ENCODE data around the gene SFMBT2.
"Not testable (repeated sequence)": the region's sequence is repeated elsewhere in the genome, so short reads cannot be mapped to it uniquely, and the experiment has no call there.

SFMBT2 gene

DNA sequence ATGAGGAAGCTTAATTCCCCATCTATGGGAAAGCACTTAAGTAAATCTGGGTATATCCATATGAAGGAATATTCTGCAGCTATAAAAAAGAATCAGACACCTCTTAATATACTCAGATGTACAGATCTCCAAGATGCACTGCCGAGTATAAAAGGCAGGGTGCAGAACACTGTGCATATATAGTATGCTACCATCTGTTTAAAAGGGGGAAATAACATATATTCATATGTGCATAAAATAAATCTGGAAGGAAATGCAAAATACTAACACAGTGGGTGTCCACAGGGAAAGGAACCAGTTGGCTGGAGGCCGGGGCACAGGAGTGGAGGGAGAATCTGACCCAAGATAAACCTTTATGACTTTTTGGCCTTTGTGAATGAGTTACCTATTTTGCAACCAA lies 201.4 kb downstream of the SFMBT2 start:
- DNase-seq = no peak

DNA sequence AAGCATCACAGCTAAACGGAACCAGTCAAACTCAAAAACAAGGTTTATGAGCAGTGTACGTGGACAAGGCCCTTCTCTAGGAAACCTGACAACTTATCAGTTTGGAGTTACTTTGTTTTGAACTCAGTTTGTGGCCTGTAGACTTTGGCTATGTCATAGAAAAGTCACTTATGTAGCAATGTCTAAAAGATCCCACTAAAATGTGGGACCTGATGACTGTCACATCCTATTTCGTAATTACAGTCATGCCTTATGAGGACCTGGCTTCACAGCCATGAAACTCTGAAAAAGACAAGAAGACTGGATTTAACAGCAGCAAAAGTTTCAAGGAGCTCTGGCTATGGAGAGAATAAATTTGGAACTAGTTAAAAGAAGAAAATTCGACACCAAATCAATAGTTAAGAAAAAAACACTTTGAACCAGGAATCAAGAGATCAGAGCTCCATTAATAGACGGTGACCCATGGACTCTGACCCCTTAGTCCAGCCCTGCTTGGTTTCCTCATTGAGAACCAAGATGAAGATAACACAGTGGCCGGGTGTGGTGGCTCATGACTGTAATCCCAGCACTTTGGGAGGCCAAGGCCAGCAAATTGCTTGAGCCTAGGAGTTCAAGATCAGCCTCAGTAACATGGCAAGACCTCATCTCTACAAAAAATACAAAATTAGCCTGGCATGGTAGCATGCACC lies 204.3 kb downstream of the SFMBT2 start:
- no peak for DNase-seq

DNA sequence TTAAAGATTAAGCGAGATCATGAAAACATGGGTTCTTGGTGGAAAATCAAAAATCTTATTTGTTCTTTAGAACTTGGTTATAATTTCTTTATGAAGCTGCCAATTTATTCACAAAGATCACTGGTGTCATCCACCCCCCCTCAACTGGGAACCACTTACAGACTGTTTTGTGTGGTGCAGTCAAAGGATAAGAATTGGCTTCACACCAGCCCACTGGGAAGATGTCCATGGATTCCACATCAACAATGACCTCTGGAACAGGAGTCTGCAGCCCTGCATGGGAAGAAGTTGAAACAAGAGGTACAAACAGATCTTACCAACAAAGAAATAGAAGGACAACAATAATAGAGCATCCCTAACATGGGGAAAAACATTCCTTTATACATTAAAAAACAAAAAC lies 205.2 kb downstream of the SFMBT2 start:
- DNase-seq = no peak

DNA sequence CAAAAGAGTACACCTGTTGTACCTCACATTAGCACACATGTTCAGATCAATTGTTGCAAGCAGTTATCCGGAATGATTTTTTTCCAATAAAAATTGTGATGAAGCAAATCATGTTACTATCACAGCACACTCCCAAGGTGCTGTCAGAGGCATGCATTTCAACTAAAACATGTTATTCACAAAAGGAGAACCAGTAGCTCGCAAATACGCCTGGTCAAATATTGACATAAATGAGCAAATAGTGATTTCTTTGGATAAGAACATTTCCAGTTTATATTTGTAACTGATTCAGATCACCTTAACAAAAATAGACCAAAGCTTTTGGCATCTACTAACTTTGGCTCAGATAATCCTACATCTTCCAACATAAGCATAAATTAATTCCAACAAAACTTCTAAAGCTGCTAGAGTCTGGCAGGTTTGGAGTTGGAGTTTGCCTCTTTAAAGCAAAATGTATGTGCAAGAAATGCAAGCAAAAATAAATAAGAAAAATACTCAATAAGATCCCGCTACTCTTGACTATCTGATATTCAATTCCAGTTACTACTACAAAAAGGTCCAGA lies 208.0 kb downstream of the SFMBT2 start:
- DNase-seq = no peak

DNA sequence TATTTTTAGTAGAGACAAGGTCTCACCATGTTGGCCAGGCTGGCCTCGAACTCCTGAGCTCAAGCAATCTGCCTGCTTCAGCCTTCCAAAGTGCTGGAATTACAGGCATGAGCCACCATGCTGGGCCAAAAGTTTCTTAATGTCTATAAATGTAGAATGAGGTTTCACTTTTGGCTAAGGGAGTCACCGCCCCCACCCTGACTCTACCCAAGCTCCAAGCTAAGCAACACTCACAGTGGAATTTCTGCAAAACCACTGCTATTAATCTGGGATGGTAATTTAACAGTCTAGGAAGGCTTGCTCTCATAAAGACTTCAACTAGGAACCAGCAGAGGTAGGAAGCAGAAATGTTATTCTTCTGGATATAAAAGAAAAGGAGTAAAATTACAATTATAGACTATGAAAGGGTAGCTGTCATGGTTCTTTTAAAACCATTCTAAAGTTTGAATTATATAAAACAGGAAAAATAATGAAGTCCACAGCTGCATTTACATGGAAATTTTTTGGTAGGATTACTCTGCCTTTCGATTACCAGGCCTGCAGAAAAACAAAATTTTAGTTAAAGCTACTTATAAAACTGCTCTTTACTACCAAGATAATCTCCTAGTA lies 211.6 kb downstream of the SFMBT2 start:
- DNase-seq = no peak

DNA sequence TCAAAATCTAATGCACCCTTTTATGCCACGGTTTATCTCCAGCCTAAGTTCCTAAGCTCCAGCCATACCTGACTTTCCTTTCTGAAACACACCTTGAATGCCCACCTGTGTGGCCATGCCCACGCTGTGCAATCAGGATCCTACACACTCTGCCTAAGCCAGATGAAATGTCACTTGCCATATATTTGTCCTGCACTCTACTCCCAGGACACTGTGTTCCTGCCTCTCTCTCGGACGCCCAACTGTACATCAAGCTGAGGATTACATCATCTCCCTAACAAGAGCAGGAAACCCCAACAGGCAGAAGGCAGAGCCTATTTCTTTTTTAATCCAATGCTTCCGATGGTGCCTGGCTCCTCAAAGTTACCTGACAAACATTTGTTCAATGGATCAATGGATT lies 214.6 kb downstream of the SFMBT2 start:
- no peak for DNase-seq

DNA sequence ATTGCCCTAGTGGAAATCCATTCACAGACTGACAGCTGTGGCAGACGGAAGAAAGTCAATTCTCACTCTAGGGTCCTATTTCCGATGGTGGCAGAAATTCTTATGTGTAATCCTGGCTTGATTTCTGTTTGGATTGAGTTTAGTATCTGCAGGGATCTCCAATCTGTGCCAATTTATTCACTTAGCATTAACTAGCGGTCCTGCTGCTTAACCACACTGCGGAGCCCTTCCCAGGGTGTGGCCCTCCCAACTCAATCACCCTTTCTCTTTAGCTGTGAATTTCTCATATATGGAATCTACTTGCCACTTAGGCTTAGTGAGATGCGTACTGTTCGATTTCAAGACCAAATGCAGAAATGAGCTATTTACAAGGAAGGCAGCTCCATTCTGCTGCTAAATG lies 215.7 kb downstream of the SFMBT2 start:
- DNase-seq = no peak

DNA sequence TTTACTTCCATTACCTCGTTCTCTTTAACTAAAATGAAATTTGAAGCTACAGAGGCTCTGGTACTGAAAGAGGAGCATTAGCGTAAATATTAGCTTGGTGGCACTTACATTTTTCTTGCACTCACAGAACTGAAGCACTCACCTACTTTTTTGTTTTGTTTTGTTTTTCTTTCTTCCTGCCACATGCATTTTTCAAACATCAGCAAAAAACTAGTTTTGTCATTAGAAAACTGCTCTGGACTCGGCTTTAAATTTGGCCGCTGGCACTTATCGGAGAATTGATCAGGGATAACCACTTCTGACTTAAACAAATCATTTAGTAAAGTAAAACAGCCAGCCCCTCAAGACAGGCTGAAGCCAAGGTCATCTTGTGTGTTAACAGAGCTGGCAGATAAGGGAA lies 216.3 kb downstream of the SFMBT2 start:
- no peak for DNase-seq

DNA sequence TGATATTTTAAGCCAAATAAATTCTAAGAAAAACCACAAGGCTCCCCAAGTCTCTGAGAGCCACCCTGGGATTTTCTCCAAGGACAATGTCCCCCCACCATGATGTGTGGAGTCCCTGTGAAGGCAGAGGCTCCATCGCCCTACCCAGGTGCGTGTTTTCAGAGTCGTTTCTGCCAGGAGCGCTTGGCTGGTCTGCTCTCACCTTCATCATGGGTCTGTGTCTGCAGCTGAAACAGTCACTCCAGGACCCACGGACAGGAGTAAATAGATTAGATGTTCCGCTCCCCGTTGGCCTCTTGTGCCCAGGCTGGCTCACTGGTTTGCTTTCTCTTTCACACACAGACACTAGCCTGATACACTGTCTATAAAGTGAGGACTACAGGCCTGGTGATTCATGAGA lies 217.5 kb downstream of the SFMBT2 start:
- DNase-seq = peak; percentile 35

DNA sequence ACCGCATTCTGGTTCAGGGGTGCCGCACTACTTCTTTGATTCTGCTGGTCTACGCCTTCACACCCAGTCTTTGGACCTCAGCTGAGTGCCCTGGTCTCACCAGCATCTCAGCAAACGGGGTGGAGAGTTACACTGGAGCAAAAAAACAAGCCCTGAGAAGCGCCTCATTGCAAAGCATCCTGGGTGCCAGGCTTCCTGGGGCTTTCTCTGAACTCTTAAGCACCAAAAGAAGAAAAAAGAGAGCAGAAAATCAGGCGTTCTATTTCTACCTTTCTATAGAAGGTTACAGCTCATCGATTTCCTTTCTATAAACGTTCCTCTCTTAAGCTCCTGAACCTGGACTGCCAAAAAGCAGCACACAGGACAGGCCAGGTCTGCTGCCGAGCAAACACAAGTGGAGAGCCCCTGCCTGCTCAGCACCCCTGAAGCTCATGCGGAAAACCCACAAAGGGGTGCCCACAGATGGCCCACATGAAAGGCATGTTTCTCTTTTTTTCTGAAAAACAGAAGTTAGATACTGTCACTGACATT lies 217.9 kb downstream of the SFMBT2 start:
- peak; percentile 52 for DNase-seq

DNA sequence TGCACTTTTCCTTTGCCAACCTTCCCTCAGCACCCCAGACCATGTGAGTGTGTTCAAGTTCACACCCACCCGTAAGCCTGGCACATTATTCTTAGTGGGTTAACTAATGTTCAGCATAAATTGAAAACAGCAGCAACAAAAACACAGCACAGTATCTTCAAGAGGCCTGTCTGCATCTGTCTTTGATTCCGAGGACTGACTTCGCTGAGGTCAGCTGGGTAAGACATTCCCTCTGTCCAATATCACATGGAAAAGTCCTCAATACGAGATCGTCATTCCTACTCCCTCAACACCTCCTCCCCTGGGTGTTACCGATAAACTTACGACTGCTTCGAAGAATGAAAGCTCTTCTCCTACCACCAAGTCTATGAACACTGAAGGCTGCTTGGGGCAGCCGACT lies 218.8 kb downstream of the SFMBT2 start:
- no peak for DNase-seq

DNA sequence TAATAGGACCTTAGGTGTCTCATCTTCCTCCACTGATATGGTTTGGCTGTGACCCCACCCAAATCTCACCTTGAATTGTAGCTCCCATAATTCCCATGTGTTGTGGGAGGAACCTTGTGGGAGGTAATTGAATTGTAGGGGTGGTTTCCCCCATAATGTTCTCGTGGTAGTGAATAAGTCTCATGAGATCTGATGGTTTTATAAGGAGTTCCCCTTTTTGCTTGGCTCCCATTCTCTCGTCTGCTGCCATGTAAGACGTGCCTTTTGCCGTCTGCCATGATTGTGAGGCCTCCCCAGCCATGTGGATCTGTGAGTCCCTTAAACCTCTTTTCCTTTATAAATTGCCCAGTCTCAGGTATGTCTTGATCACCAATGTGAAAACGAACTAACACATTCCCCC lies 220.1 kb downstream of the SFMBT2 start:
- not testable (repeated sequence) for DNase-seq

DNA sequence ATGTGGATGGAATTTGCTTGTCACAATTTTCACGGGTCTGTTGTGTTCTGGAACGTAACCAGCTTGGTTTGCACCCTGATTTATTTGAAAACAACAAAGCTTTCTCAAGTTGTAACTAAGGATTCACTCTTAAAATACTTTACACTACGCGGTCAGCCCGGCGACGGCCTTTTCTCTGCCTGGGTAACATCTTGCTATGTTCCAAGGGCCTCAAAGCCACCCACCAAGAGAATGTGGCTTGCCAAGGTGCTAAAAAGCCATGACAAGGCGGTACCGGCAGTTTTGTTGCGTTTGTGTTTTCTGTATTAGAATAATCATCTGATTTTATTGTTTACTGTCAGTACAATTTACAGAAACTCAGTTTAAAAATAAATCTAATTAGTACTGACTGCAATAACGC lies 220.9 kb downstream of the SFMBT2 start:
- no peak for DNase-seq

DNA sequence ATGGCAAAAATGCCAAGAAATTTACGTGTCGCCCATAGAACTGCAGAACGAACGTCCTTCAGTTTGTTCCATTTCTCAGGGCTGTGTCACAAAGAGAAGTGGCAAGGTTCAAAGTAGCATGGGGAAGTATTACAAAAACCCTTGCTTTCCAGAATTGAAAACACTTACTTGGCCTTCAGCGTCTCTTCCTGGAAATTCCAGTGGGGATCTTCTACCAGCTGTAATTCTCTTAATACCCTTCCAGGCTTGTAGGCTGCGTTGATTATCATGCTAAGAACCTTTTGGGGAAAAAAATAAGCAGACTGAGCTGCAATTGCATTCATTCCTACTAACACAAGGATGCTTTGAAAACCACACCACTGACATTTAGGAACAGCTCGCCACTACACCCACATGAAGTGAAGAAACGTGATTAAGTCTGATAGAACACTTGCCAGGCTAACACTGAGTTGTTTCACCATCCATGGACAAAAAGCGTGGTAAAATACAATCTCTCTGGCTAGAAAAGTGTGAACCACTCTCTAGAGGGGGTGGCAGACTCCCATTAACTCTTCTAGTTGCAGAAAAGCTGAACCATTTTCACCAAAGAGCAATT lies 222.3 kb downstream of the SFMBT2 start:
- DNase-seq = no peak

DNA sequence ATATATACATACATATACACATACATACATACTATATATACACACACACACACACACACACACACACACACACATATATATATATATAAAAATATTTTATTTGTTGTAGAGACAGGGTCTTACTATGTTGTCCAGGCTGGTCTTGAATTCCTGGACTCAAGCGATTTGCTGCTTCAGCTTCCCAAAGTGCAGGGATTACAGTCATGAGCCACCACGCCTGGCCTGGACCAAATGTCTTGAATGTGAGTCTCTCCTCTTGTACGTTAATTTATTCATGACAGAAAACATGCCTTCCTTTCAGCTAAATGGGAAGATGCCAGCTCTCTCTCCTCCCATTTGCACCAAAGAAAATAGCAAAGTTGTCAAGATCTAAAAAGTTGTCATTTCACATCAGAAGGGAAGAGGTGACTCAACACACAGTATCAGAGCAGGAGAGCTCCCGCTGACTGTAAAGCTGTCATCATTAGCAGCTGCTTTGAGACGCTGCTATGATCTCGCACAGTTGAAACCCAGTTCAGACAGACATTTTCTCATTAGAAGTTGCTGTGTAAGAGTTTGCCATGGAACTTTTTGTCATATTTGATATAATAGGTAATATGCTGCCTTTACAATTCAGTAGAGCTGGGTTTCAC lies 224.3 kb downstream of the SFMBT2 start:
- no peak for DNase-seq

DNA sequence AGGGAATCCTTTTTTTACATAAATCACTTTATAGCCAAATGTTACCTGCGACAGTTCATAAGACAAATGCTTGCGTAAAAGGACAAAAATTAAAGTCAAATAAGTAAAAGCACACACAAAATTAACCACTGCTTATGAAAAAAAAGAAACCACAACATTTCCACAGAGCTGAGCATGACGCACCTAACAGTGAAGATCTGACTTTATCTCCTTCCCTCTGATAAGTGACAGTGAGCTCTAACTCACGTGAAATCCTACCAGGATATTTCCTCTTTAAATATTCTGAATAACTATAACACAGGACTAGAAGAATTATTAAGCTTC lies 225.5 kb downstream of the SFMBT2 start:
- no peak for DNase-seq

DNA sequence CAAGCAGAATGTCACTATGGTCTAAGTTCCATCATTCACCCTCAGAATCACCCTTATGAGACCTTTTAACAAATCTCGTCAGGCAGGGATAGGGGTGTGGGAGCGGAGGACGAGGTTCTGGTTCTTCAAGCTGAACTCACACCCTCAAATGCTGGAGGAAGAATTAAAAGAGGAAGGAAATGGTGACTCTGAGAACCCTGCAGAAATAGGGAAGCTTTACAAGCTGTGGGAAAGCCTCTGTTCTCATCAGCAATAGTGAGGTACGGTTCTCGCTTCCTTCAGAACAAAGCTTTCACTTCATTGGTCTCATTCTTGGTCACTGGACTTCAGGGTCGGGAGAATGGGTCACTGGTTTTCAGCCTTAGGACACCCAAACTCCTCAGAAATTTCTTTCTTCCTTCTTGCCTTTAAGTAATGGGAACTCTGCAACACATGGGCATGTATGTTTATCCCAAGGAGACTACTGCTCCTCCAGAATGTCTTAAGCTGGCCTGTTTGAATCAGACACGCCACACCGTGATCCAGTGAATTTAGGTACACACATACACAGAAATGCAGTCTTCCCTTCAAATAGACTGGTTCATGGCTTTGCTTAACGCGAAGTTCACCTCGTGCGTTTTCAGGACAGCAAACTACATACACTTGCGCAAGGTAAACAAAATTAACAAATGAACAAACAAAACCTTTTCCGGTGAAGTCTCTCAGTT lies 226.0 kb downstream of the SFMBT2 start:
- no peak for DNase-seq

DNA sequence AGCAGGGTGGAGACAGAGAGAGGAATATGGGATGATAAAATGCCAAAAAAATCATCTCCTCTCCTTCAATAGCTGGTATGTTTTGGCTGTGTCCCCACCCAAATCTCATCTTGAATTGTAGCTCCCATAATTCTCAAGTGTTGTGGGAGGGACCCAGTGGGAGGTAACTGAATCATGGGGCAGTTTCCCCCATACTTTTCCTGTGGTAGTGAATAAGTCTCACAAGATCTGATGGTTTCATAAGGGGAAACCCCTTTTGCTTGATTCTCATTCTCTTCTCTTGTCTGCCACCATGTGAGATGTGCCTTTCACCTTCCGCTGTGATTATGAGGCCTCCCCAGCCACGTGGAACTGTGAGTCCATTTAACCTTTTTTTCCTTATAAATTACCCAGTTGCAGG lies 226.7 kb downstream of the SFMBT2 start:
- DNase-seq = peak; percentile 11

DNA sequence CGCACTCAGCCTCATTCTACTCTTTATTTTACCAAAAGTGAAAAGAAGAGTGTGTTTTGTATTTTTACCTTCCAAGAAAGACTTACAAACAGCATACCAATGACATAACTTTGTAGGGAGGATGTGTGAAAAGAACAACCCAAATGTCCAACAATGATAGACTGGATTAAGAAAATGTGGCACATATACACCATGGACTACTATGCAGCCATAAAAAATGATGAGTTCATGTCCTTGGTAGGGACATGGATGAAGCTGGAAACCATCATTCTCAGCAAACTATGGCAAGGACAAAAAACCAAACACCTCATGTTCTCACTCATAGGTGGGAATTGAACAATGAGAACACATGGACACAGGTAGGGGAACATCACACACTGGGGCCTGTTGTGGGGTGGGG lies 228.5 kb downstream of the SFMBT2 start:
- not testable (repeated sequence) for DNase-seq

DNA sequence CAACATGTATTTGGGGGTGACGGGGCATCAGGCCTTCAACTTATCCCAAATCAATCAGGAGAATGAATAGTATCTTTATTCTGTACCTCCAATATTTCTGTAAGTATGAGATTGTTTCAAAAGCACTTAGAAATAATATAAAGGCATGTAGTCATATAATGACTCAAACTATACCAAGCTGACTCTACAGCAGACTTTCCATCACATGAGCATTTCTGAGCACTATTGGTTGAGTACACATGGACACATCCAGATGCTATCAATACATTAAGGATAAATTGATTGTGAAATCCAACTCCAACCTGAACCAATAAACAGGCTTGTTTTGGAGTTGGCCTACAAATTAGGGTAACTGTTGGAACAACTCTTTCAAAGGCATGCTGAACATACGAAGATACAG lies 229.4 kb downstream of the SFMBT2 start:
- no peak for DNase-seq

DNA sequence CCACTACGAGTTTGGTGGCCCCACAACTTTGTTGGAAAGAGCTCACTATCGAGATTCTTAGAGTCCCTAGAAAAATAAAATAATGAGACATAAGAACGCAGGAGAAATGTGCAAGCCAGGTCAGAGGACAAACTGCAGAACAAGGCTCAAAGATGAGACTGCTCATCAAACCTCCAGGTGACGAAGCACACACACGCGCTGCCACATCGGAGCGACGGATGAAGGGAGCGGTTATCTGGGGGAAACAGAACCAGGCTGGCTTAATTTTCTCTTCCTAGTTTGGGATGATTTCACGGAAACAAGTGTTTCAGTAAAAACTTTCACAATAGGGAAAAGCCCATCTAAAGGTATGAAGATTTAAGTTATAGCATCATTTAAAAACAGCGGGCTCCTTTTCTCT lies 231.3 kb downstream of the SFMBT2 start:
- no peak for DNase-seq

DNA sequence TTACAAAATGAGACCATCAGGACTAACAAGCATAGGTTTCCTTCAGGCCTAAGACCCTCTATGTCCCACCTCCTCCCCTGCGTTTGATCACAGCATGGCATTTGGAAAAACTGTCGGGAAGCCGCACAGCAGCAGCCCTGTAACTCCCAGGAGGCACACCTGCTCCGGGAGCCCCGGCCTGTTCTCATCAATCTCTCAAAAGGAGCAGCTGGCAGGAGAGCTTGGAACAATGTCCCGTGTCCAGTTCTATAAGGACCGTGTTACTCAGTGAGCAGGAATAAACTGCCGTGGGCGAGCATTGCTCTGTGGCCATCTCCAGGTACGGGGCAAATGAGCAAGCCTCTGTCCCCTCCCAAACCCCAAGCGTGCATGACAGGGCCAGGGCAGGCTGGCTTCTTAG lies 236.9 kb downstream of the SFMBT2 start:
- DNase-seq = no peak

DNA sequence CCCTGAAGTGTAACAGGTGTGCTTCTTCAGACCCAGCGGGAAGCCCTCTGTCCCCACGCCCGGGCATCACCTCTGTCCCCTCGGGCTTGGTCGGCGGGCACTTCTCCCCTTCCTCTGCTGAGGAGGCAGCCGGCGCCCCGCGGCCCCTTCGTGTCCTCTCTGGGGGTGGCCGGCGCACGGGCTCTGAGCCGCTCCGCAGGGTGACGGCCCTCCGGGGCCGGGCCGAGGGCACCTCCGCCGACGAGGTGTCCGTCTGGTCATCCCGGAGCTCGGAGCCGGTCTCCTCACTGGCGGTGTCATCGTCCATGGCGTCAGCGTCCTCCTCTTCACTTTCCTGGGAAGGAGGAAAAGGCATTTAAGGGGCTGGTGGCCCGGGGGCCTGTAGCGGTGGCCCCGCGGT lies 239.0 kb downstream of the SFMBT2 start:
- no peak for DNase-seq

Data from activated naive CD4-positive, alpha-beta T cell treated with Interleukin-2 at 50 U/mL for 16 hours (primary cell).